Motor neuron (in vitro differentiated cells): Measurements from ENCODE around the gene FDXR. TPM values are rescaled to one million over a fixed set of nuclear protein-coding genes. Genes with fewer than 3 reads are reported as not detected.

Source experiments
- ATAC-seq, 8 experiments: fragments of 200-7000 bp; cut with Tn5 transposase; replicated peaks in 6 of 8; 2 replicates each; pipeline ENCODE4 v1.8.0; 2021; ENCODE audit warnings: mild to moderate bottlenecking in 8 of 8, moderate library complexity in 8 of 8
- H3K27ac ChIP-seq, 2 donors: fragments of 250-450 bp; sonication (Bioruptor Pico); 2 replicates each; pipeline ENCODE4 v1.9.0; 2021; ENCODE audit warnings: antibody characterized with exemption in 2 of 2, mild to moderate bottlenecking in 2 of 2, moderate library complexity in 1 of 2
- H3K4me1 ChIP-seq, 2 donors: fragments of 250-450 bp; sonication (Bioruptor Pico); replicated peaks in 1 of 2; 2 replicates each; pipeline ENCODE4 v1.6.1; 2021; ENCODE audit warnings: antibody characterized with exemption in 2 of 2, mild to moderate bottlenecking in 2 of 2, moderate library complexity in 1 of 2
- H3K4me3 ChIP-seq, 5 donors: fragments of 250-450 bp; sonication (Bioruptor Pico); 2 replicates each; pipeline ENCODE4 v1.9.0; 2021; ENCODE audit warnings: antibody characterized with exemption in 5 of 5, mild to moderate bottlenecking in 5 of 5, moderate library complexity in 4 of 5
- WGBS, 10 experiments: fragments of 450-650 bp; shearing (Covaris generic); methylation state at CpG; one replicate each; pipeline ENCODE4 v1.0.0; 2022; 5-methylcytosine and 5-hydroxymethylcytosine counted together
- in situ Hi-C, 9 experiments: fragments of 400-800 bp; cut with MboI; loops; one replicate each; pipeline ENCODE4 v1.15.0; 2021; ENCODE audit warnings: low sequenced_read_pairs in 9 of 9, low pct_unique_long_range_greater_than_20kb in 2 of 9; ENCODE audit not compliant: unreplicated experiment in 9 of 9
- total RNA-seq, 8 experiments: library from RNA; unstranded; fragments of 300-600 nt; gene quantifications; 2 replicates each; pipeline versions ENCODE4 v1.2.3 to v1.2.4, GENCODE V29; 2022

Gene FDXR
- total RNA-seq, 8 experiments from 2014 or later: 7.7 to 80.4 (median 16.6) TPM

DNA sequence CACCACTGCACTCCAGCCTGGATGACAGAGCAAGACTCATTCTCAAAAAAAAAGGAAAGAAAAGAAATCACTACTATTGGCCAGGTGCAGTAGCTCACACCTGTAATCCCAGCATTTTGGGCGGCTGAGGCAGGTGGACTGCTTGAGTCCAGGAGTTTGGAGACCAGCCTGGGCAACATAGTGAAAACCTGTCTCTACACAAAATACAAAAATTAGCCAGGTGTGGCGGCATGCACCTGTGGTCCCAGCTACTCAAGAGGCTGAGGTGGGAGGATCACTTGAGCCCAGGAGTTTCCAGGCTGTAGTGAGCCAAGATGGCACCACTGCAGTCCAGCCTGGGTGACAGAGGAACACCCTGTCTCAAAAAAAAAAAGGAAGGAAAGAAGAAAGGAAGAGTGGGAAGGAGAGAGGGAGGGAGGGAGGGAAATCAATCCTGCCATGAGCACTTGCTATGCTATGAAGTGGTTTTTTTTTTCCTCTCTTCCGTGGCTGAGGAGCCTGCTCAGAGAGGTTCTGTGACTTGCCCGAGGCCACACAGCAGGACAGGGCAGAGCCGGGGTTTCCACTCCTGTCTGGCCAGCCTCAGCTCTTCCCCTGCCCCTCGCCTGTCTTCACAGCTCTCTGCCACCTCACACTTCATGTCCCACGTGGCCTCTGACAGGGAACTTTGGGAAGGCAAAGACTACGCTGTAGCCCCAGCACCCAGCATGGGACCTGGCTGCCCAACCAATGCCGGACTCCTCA lies 24.0 kb downstream of the FDXR start:
- H3K4me3 ChIP-seq: no peak overlapping the region
- H3K27ac ChIP-seq: no peak overlapping the region
- H3K4me1 ChIP-seq: peaks cover 5 to 14% of the 10 kb centered on the region in 2 donors
- ATAC-seq: no peak
- in situ Hi-C loops: no loop called here
- 38 to 50% (median 48%) methylated on average over 1 to 2 of the region's 9 CpGs; no CpG with 5 or more reads in 6 of the 10 experiments for WGBS, 10 experiments

DNA sequence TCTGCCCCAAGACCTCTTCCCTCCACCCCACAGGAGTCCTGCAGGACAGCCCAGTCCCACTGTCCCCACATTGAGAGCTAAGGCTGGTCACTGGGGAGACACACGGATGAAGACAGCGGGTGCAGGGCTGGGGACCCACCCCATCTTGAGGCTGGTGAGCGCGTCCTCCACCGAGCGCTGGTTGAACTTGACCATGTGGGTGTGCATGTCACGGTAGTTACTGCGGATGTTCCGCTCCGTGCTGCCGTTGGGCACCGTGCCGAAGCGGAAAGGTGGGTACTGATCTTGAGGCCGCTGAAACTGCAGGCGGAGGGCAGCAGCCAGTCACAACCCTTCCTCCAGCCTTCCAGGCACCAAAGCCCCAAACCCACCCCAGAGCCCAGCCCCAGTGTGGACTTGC lies 26.2 kb downstream of the FDXR start:
- ATAC-seq: no peak
- Histone ChIP-seq H3K4me1 (peaks cover 5 to 9% of the 10 kb centered on the region in 2 donors), H3K27ac (no peak overlapping the region), H3K4me3 (no peak overlapping the region)
- in situ Hi-C loops: no loop called here
- WGBS, 10 experiments: 75 to 100% (median 90%) methylated on average over 1 to 9 of the region's 16 CpGs; no CpG with 5 or more reads in 7 of the 10 experiments

DNA sequence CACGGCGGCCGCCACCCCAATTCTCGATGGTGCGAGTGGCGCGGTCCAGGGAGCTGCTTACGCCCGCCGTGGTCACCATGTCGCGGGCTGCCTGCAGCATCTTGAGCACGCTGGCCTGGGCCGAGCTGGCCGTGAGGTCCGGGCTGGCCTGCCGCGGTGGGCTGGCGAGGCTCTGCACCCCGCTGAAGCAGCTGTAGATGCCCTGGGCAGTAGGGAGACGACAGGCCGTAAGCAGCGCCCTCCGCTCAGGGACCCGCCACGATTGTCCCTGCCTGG lies 29.5 kb downstream of the FDXR start:
- ATAC-seq: peak in 4 of 8 experiments; percentile 3 to 12 (median 10)
- WGBS, 10 experiments: 0 to 80% methylated on average over 1 of the region's 26 CpGs; no CpG with 5 or more reads in 8 of the 10 experiments
- Histone ChIP-seq H3K4me3 (peak overlapping the region in 1 of 5 donors; percentile 28), H3K4me1 (peaks cover 32 to 35% of the 10 kb centered on the region in 2 donors), H3K27ac (no peak overlapping the region)
- in situ Hi-C loops: no loop called here

DNA sequence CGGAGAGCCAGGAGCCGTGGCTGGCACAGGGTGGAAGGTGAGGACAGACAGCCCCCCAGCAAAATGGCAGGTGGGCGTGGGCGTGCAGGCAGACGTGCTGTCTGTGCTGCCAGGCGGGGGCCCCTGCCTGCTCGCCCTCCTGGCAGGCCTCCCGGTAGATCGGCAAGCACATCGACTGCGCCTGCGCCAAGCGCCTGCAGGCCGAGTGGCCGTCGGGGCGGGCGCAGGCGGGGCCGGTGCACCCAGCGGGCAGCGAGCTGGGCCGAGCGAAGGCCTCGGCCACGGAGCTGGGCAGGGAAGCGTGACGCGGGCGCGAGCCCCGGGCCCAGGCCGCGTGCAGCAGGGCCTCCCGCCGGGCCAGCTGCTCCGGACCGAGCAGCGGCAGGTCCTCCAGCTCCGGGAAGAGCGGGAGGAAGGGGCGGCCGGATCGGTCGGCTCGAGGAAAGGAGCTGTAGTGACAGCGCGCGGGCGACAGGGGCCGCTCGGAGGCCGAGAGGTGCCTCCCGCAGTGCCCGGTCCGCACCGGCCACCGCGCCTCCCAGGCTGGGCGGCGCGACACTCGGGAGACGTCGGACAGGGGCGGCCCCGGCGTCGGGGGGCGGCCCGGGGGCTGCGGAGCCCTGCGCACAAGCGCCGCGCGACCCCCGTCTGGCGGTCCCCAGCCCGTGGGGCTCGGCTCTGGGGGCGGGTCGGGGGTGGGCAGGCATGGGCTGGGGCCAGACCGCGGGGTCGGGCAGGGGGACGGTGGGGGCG lies 30.0 kb downstream of the FDXR start:
- 0 to 33% (median 8%) methylated on average over 1 to 8 of the region's 88 CpGs; no CpG with 5 or more reads in 7 of the 10 experiments for WGBS, 10 experiments
- H3K4me1 ChIP-seq: peaks cover 37 to 40% of the 10 kb centered on the region in 2 donors
- in situ Hi-C loops: no loop called here
- peak overlapping the region; percentile 10 to 28 (median 25) for H3K4me3 ChIP-seq
- ATAC-seq: peak; percentile 60 to 92 (median 74)
- H3K27ac ChIP-seq: no peak overlapping the region

DNA sequence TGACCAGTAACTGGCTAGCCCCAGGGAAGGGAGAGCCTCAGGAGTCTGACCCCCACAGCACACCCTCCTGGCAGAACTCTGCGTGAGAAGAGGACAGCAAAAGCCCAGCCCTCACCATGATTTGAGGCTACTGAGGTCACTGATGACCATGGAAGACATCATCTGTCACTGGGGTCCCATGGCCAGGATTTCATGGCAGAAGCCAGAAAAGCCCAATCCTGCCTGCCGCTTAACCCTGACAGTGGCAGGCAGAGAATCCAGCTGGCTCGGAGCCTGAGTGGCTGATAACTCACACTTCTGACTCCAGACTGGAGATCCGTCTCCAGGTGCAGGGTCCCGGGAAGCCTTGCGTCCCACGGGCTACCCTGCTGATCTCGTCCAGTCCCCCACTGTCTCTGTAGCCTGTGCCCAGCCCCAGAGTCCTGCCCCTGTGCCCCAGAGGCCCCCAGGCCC lies 30.6 kb downstream of the FDXR start:
- H3K4me1 ChIP-seq: peaks cover 42 to 45% of the 10 kb centered on the region in 2 donors
- H3K27ac ChIP-seq: peak overlapping the region in 1 of 2 donors; percentile 6
- peak in 7 of 8 experiments; percentile 2 to 24 (median 5) for ATAC-seq
- in situ Hi-C loops: no loop called here
- H3K4me3 ChIP-seq: no peak overlapping the region
- 20 to 43% methylated on average over 1 of the region's 8 CpGs; no CpG with 5 or more reads in 8 of the 10 experiments for WGBS, 10 experiments

DNA sequence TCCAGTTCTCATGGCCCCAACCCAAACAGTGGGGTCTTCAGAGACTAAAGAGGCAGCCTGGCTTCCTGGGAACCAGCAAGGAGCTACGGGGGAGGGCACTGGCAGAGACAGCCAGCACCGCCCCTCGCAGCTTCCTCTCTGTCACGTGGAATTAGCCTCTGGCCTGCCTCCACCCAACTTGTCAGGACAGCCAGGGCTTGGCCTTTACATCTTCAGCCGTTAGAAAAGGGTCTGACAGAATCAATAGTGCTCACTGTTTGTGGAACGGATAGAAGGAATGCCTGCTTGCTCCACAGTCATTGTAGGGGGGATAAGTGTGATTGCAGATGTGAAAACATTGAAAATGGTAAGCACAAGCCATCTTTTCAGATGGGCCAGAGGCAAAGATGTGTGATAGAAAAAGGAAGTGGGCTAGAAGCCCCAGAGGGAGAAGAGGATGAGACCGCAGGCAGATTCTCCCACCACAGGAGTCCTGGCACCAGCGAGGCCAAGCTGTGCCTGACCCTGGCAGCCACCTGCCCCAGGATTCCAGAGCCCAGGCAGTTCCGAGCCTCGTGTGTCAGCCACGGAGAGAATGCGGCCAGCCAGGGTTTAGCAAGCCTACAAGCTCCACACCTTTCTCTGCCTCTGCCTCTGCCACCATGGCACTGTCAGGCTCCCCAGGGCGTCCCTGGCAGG lies 31.7 kb downstream of the FDXR start:
- WGBS, 10 experiments: 0 to 80% (median 30%) methylated on average over 1 to 9 of the region's 13 CpGs; no CpG with 5 or more reads in 3 of the 10 experiments
- in situ Hi-C loops: no loop called here
- peak overlapping the region in 1 of 2 donors; percentile 11 for H3K27ac ChIP-seq
- H3K4me3 ChIP-seq: no peak overlapping the region
- peak; percentile 10 to 71 (median 44) for ATAC-seq
- H3K4me1 ChIP-seq: peaks cover 42 to 45% of the 10 kb centered on the region in 2 donors

DNA sequence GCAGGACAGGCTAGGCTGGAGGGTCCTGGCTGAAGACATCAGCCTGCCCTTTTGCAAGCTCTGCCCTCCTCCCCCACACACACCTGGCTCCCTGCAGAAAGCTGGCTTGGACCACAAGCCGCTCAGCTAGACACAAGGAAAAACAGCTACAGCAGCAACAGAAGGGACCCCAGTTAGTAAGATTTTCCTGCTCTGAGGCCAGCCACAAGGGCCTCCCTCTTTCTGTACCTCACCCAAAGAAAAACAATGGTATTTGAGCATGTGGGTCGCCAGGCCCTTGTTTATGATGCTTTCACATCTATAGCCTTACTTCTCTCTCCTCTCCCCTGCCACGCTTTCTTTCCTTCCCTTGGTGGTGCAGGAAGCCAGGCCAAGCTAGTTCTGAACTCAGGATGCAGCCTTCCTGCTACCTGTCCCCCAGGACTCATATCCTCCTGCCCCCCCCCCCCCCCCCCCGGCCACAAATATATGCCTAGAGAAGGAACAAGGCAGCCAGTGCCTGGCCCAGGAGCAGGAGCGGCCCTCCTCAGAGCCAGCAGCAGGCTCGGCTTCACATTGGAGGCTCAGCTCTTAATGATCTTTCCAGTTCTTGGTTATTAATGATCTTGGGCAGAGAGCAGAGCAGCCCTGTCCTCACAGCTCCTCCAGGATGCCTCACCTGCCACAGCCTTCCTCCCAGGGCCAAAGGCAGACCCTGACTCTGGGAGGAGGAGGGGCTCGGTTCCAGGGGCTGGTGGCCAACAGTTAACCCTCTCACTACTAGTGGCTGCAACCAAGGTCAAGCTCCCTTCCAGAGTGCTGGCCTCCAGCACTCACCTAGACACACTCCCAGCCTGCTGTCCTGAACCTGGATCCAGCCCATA lies 32.6 kb downstream of the FDXR start:
- 0 to 88% (median 47%) methylated on average over 1 to 4 of the region's 7 CpGs; no CpG with 5 or more reads in 5 of the 10 experiments for WGBS, 10 experiments
- Histone ChIP-seq H3K4me3 (no peak overlapping the region), H3K4me1 (peaks cover 48% of the 10 kb centered on the region in 2 donors), H3K27ac (peak overlapping the region in 1 of 2 donors; percentile 52)
- in situ Hi-C loops: no loop called here
- peak in 3 of 8 experiments; percentile 2 to 7 (median 3) for ATAC-seq

DNA sequence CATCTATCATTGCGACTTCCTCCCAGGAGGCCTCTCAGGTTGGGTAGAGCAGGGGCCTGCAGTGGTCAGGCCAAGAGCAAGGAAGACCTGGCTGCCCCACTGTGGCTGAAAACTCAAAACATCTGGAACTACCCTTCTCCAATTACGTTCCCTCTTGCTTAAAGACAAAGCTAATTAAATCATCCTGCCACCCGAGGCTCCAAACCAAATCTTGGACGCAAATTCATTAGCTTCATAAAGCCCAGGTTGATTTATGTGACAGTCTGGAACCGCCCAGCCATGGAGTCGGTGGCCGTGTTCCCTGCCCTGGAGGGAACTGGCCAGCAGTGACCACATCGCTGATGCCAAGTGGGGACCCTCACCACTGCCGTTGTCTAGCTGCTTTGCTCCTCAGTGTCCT lies 34.5 kb downstream of the FDXR start:
- ATAC-seq: peak in 1 of 8 experiments; percentile 21
- Histone ChIP-seq H3K4me1 (peaks cover 68% of the 10 kb centered on the region in 2 donors), H3K27ac (no peak overlapping the region), H3K4me3 (no peak overlapping the region)
- in situ Hi-C loops: no loop called here
- WGBS, 10 experiments: 7 to 67% (median 34%) methylated on average over 1 to 7 of the region's 9 CpGs; no CpG with 5 or more reads in 2 of the 10 experiments

DNA sequence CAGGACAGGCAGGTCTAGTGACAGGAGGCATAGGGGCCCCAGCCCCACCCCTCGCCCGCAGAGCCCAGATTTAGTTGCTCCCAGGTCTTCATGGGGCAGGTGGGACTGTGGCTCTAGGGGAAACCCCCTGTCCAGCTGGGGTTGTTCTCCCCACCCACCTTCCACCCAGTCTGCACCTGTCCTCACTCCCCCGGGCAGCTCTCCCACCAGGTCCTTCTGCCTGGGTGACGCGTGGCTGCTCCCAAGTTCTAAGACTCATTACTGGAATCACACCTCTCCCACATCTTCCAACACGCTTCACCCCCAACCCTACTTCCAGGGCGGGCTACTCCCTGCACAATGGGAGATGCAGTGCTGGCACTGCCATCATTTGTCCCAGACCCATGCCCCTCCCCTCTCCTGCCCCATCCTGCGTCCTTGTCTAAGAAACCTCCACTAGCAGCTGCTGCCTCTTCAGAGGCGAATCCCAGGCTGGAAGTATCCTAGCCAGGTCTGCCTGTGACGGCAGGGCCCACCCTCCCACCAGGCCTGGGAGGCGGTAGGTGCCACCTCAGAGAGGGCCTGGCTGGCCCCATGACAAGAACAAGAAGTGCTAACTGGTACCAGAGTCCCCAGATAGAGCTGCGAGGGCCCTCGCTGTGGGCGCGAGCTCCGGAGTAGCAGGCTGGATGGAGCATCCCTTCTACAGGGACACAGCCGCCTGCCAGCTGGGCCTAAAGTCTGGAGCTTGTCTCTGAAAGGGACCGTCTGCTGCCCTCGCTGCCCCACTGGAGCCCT lies 35.9 kb downstream of the FDXR start:
- H3K4me1 ChIP-seq: peaks cover 73 to 80% of the 10 kb centered on the region in 2 donors
- WGBS, 10 experiments: 33 to 100% (median 93%) methylated on average over 1 to 3 of the region's 19 CpGs; no CpG with 5 or more reads in 7 of the 10 experiments
- no peak overlapping the region for H3K27ac ChIP-seq
- no peak overlapping the region for H3K4me3 ChIP-seq
- in situ Hi-C loops: no loop called here
- no peak for ATAC-seq

DNA sequence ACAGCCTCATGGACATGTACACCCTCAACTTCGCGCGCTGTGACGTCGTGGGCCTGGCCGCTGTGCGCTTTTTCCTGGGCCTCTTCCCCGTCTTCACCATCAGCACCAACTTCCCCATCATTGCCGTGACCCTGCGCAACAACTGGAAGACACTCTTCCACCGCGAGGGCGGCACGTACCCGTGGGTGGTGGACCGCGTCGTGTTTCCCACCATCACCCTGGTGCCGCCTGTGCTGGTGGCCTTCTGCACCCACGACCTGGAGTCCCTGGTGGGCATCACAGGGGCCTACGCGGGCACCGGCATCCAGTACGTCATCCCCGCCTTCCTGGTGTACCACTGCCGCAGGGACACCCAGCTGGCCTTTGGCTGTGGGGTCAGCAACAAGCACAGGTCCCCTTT lies 36.6 kb downstream of the FDXR start:
- no peak overlapping the region for H3K27ac ChIP-seq
- WGBS, 10 experiments: 80 to 100% (median 99%) methylated on average over 1 to 14 of the region's 26 CpGs; no CpG with 5 or more reads in 5 of the 10 experiments
- peaks cover 73 to 78% of the 10 kb centered on the region in 2 donors for H3K4me1 ChIP-seq
- no peak overlapping the region for H3K4me3 ChIP-seq
- in situ Hi-C loops: no loop called here
- no peak for ATAC-seq

DNA sequence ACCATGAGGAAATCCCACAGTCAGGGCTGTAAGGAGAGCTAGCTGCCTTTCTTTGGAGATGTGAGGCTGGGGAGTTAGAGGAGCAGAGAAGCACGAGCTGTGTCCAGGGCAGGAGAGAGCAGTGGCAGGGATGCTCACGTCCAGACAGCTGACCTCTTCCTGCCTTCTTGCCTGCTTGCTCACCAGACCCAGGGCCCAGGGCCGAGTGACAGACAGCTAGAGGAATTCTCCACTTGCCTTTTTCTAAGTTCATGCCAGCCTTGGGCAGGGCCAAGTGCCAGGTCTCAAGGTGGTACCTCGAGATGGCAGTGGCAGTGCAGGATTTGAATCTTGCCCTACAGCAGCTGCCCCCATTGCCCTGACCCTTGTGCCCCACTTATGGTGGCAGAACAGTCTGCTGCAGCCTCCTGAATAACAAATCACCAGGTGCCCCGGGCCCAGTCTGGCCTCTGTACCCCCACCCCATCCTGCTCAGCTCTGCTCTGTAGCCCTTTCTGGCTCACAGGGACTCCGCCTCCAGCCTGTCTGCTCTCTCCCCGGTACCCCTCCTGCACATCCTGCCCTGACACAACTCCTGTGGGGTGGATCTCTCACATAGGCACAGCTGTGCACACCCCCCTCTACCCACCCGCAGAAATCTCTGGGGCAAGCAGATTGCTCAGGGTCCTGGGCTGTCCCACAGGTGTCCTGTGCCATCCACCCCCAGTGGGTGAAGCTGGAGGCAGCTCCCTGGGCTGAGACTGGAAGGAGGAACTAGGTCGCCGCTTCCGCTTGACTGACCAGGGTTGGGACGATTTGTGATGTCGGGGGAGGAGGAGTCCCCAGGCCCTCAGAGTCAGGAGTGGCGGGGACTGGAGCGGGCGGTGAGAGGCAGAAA lies 39.1 kb downstream of the FDXR start:
- ATAC-seq: peak in 5 of 8 experiments; percentile 75 to 83 (median 82)
- in situ Hi-C loops: no loop called here
- Histone ChIP-seq H3K27ac (peak overlapping the region; percentile 60 to 64), H3K4me3 (no peak overlapping the region), H3K4me1 (peaks cover 62 to 72% of the 10 kb centered on the region in 2 donors)
- 15 to 83% (median 38%) methylated on average over 1 to 9 of the region's 16 CpGs; no CpG with 5 or more reads in 6 of the 10 experiments for WGBS, 10 experiments
